Vagina (tissue), 2 donors: ENCODE measurements around the gene CFAP119.

ENCODE experiments used
- POLR2A ChIP-seq, 2 donors: fragments of 450-650 bp; IDR thresholded peaks; one replicate each; pipeline ENCODE4 v1.6.1; 2017; ENCODE audit warnings: antibody characterized with exemption in 2 of 2, mild to moderate bottlenecking in 2 of 2, moderate library complexity in 2 of 2
- TF ChIP-seq, protein P1 (sequence below), 3 experiments: fragments of 450-650 bp in 2 of 3; fragments of 200-600 bp in 1 of 3; sonication (generic) in 1 of 3; IDR thresholded peaks; one replicate each; pipeline ENCODE4 v1.5.1; 2017 to 2019; ENCODE audit warnings: antibody characterized with exemption in 3 of 3, mild to moderate bottlenecking in 2 of 3, moderate library complexity in 2 of 3

DNA sequence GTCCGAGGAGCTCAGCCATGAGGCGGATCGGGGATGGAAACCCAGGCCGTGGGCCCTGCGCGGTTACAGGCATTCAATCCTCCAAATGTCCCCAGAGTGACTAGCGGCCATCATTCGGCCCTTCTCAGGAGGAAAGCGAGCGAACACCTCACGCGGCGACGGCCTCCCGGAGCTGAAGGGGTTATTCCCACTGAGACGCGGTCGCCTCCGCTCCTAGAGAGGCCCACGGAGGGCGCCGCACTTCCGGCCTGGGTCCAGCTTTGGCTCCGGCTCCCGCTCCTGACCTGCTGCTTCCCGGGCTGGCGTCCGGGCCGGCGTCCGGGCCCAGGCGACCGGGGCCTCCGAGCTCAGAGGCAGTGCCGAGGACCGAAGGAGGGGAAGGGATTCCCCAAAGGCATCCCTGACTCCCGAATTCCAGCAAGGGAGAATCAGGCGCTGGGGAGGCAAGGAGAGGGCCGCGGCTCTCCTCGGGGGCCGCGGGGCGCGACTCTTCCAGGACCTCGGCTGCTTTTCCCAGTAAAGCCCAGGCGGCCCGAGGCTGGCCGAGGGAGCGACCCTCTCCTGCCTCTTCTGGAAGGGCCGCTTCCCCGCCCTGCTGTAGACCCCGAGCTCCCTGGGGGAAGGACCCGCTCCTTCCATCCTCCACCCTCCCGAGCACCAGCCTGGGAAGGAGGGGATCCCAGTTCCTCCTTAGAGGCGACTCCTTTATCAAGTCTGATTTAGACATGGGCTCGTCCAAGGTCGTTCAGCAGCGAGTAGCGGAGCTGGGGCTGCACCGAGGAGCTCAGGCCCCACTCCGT, 43.7 kb upstream of the CFAP119 start:
- TF ChIP-seq, protein P1, sequence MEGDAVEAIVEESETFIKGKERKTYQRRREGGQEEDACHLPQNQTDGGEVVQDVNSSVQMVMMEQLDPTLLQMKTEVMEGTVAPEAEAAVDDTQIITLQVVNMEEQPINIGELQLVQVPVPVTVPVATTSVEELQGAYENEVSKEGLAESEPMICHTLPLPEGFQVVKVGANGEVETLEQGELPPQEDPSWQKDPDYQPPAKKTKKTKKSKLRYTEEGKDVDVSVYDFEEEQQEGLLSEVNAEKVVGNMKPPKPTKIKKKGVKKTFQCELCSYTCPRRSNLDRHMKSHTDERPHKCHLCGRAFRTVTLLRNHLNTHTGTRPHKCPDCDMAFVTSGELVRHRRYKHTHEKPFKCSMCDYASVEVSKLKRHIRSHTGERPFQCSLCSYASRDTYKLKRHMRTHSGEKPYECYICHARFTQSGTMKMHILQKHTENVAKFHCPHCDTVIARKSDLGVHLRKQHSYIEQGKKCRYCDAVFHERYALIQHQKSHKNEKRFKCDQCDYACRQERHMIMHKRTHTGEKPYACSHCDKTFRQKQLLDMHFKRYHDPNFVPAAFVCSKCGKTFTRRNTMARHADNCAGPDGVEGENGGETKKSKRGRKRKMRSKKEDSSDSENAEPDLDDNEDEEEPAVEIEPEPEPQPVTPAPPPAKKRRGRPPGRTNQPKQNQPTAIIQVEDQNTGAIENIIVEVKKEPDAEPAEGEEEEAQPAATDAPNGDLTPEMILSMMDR (IDR thresholded peaks at IDR 0.05), result no peak
- peak in 1 of 2 donors; percentile 83 for TF ChIP-seq POLR2A (IDR thresholded peaks at IDR 0.05)
